ENCODE data around the gene YJU2. TPM values are rescaled to one million over a fixed set of nuclear protein-coding genes. Genes with fewer than 3 reads are reported as not detected.

Gene YJU2
- total and polyA plus RNA-seq, 2 of the 13 experiments (the other 11 are each of a cell fraction or from before 2014, with no cell fraction given) = 9.3 to 17.9 TPM

- TF ChIP-seq MLX (CRISPR knock-in tag; IDR thresholded peaks at IDR 0.05) (peak; percentile 93), ZSCAN31 (CRISPR knock-in tag; IDR thresholded peaks at IDR 0.05; ENCODE audit: low read depth) (peak; percentile 42; the same call in 1 of the 2 replicates), CTCF (CRISPR knock-in tag; IDR thresholded peaks at IDR 0.05) (peak; percentile 45; the same call in 1 of the 2 replicates), IKZF4 (CRISPR knock-in tag; IDR thresholded peaks at IDR 0.05; ENCODE audit: borderline replicate concordance, low read depth, not compliant biosample characterization) (peak; percentile 85), ASH2L (IDR thresholded peaks at IDR 0.05; ENCODE audit: insufficient read length, low read depth, low read length) (peak; percentile 40), NCOA5 (CRISPR knock-in tag; IDR thresholded peaks at IDR 0.05) (no peak), ZNF503 (CRISPR knock-in tag; IDR thresholded peaks at IDR 0.05) (0 out of 2 replicates have a peak, but pooled peaks have one; percentile 36), ZNF446 (CRISPR knock-in tag; IDR thresholded peaks at IDR 0.05) (no peak), FIP1L1 (IDR thresholded peaks at IDR 0.05; ENCODE audit: borderline replicate concordance, insufficient read depth, low read depth, low read length) (no peak), SIN3A (IDR thresholded peaks at IDR 0.05; ENCODE audit: borderline replicate concordance, low read depth, low read length) (0 out of 2 replicates have a peak, but pooled peaks have one; percentile 47), ZBTB34 (CRISPR knock-in tag; IDR thresholded peaks at IDR 0.05) (0 out of 2 replicates have a peak, but pooled peaks have one; percentile 34), ZHX1 (CRISPR knock-in tag; IDR thresholded peaks at IDR 0.05; ENCODE audit: low read depth) (peak; percentile 90; the same call in 1 of the 2 replicates), HNF4A (CRISPR knock-in tag; IDR thresholded peaks at IDR 0.05) (peak; percentile 95), YY1 (IDR thresholded peaks at IDR 0.05; ENCODE audit: insufficient read depth, insufficient replicate concordance, low read depth, low read length) (peak; percentile 74), SRSF4 (IDR thresholded peaks at IDR 0.05; ENCODE audit: low read depth, low read length, poor library complexity, severe bottlenecking) (no peak), ZNF577 (CRISPR knock-in tag; IDR thresholded peaks at IDR 0.05; ENCODE audit: borderline replicate concordance, low read depth) (no peak)
Measured at GRCh38 chr19:4310247-4311121, 63.6 kb downstream of the YJU2 start (continued).
